Breast epithelium (tissue), 4 donors: Measurements from ENCODE around the gene RICTOR. TPM values are rescaled to one million over a fixed set of nuclear protein-coding genes. Genes with fewer than 3 reads are reported as not detected.

ENCODE experiments used
- DNase-seq, 2 donors: peaks; one replicate each; pipeline ENCODE4 v3.0.0-alpha.2; 2019; ENCODE audit warnings: low spot score in 2 of 2
- H3K27ac ChIP-seq, 2 donors: fragments of 200-600 bp; sonication (generic) in 1 of 2; one replicate each; pipeline ENCODE4 v1.5.1; 2016 to 2019; ENCODE audit warnings: mild to moderate bottlenecking in 1 of 2
- H3K27me3 ChIP-seq, 2 donors: fragments of 200-600 bp; sonication (generic) in 1 of 2; one replicate each; pipeline versions ENCODE4 v1.5.1 to v1.6.0; 2017 to 2019; ENCODE audit warnings: control low read depth in 1 of 2, mild to moderate bottlenecking in 1 of 2
- H3K36me3 ChIP-seq: fragments of 200-600 bp; one replicate; pipeline ENCODE4 v1.5.1; 2019
- H3K4me1 ChIP-seq, 2 donors: fragments of 200-600 bp; sonication (generic); one replicate each; pipeline ENCODE4 v1.5.1; 2016 to 2019; ENCODE audit warnings: control low read depth in 1 of 2
- H3K4me3 ChIP-seq, 3 donors: fragments of 200-600 bp; sonication (generic); 1 replicate in 2 of 3; 2 replicates in 1 of 3; pipeline ENCODE4 v1.5.1; 2016 to 2019; ENCODE audit warnings: mild to moderate bottlenecking in 3 of 3, moderate library complexity in 2 of 3
- H3K9me3 ChIP-seq, 2 donors: fragments of 200-600 bp; sonication (generic) in 1 of 2; one replicate each; pipeline ENCODE4 v1.5.1; 2016 to 2019; ENCODE audit warnings: control low read depth in 1 of 2
- POLR2A ChIP-seq: fragments of 450-650 bp; IDR thresholded peaks from one replicate; pipeline ENCODE4 v1.6.1; 2016; ENCODE audit warnings: antibody characterized with exemption, mild to moderate bottlenecking, moderate library complexity
- POLR2AphosphoS5 ChIP-seq, 3 donors: sonication (generic); formaldehyde crosslinking; IDR thresholded peaks; one replicate each; pipeline ENCODE4 v1.6.1; 2017; ENCODE audit warnings: antibody characterized with exemption in 3 of 3
- intact Hi-C: fragments of 100-400 bp; cut with DNase I; formaldehyde crosslinking; loops from one replicate; pipeline ENCODE4 v1.15.1; 2023; ENCODE audit warnings: low total_unique reads
- total RNA-seq, 3 donors: library from RNA; depleted of rRNA; stranded (reverse); fragments of >200 nt; gene quantifications; one replicate each; pipeline ENCODE4 v1.1.0, GENCODE V29; 2016
- TF ChIP-seq, protein P1 (sequence below), 3 donors: fragments of 450-650 bp; IDR thresholded peaks; one replicate each; pipeline ENCODE4 v1.5.1; 2016 to 2017; ENCODE audit warnings: antibody characterized with exemption in 3 of 3, mild to moderate bottlenecking in 3 of 3, moderate library complexity in 3 of 3

Gene RICTOR
- total RNA-seq, 3 donors from 2014 or later = 39.0 to 79.2 (median 58.7) TPM

DNA sequence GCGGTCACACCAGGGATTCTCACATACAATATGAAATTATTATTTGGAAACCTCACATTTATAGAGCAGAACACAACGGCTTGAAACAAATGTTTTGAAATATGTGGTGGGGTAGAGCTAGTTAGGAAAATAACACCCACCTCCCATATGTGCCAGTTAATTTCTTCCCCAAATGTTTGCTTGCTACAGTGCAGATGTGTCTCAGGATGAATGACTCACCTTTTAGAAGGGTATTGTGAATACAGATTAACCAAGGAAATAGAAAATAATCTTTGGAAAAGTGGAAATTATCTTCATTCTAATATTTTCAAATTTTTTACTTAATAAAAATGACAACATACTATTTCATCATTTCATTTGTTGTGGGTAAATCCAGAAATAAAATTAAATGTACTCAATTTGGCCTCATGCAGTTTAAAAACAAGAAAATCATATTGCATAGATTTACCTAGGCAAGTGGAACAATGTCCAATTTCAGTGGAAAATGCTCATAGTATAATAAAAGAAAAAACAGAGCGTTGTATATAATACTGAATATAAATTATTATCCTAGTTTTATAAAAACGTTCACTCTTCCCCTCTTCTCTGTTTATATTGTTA, 39.3 kb upstream of the RICTOR start:
- H3K27me3 ChIP-seq = no peaks in the 10 kb centered on the region
- intact Hi-C loops = no loop called here
- no peaks in the 10 kb centered on the region for H3K4me1 ChIP-seq
- no peak for TF ChIP-seq POLR2A
- TF ChIP-seq POLR2AphosphoS5 (IDR thresholded peaks at IDR 0.05) = no peak
- TF ChIP-seq, protein P1, sequence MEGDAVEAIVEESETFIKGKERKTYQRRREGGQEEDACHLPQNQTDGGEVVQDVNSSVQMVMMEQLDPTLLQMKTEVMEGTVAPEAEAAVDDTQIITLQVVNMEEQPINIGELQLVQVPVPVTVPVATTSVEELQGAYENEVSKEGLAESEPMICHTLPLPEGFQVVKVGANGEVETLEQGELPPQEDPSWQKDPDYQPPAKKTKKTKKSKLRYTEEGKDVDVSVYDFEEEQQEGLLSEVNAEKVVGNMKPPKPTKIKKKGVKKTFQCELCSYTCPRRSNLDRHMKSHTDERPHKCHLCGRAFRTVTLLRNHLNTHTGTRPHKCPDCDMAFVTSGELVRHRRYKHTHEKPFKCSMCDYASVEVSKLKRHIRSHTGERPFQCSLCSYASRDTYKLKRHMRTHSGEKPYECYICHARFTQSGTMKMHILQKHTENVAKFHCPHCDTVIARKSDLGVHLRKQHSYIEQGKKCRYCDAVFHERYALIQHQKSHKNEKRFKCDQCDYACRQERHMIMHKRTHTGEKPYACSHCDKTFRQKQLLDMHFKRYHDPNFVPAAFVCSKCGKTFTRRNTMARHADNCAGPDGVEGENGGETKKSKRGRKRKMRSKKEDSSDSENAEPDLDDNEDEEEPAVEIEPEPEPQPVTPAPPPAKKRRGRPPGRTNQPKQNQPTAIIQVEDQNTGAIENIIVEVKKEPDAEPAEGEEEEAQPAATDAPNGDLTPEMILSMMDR (IDR thresholded peaks at IDR 0.05) = no peak
- no peak for DNase-seq
- H3K27ac ChIP-seq = no peak overlapping the region
- H3K36me3 ChIP-seq = no peaks in the 10 kb centered on the region
- H3K4me3 ChIP-seq = no peak overlapping the region
- no peaks in the 10 kb centered on the region for H3K9me3 ChIP-seq

DNA sequence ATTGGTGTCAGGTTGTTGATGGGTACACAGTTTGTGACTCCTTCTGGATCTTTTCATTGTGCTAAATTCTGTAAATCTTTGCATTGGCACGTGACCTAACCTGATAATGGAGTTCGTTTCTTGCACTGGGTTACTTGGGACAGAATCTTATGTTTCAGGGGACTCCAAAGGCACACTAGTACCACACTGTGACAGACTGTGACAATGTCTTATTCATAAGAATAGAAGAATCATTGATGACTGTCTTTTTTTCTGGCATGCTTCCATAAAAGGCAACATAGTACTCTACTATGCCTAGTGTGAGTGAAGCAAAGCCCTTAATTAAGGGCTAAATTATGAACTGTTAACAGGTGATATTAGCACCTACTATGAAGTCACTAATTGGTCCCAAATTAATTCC, 35.4 kb upstream of the RICTOR start:
- H3K4me1 ChIP-seq = no peaks in the 10 kb centered on the region
- no peaks in the 10 kb centered on the region for H3K36me3 ChIP-seq
- DNase-seq = no peak
- no peak overlapping the region for H3K4me3 ChIP-seq
- H3K27me3 ChIP-seq = no peaks in the 10 kb centered on the region
- TF ChIP-seq POLR2AphosphoS5 (IDR thresholded peaks at IDR 0.05) (no peak), POLR2A (no peak)
- TF ChIP-seq, protein P1 (IDR thresholded peaks at IDR 0.05) = no peak
- intact Hi-C loops = no loop called here
- H3K9me3 ChIP-seq = no peaks in the 10 kb centered on the region
- no peak overlapping the region for H3K27ac ChIP-seq

GRCh38 chr5:39108987-39109386, 34.8 kb upstream of the RICTOR start:
- no peak for DNase-seq
- H3K27me3 ChIP-seq = no peaks in the 10 kb centered on the region
- no peaks in the 10 kb centered on the region for H3K36me3 ChIP-seq
- TF ChIP-seq POLR2A (no peak), POLR2AphosphoS5 (IDR thresholded peaks at IDR 0.05) (no peak)
- TF ChIP-seq, protein P1 (IDR thresholded peaks at IDR 0.05) = no peak
- no peak overlapping the region for H3K4me3 ChIP-seq
- no peaks in the 10 kb centered on the region for H3K9me3 ChIP-seq
- intact Hi-C loops = no loop called here
- no peaks in the 10 kb centered on the region for H3K4me1 ChIP-seq
- H3K27ac ChIP-seq = no peak overlapping the region

GRCh38 chr5:39107350-39107749, 33.2 kb upstream of the RICTOR start:
- no peak overlapping the region for H3K4me3 ChIP-seq
- no peaks in the 10 kb centered on the region for H3K4me1 ChIP-seq
- H3K9me3 ChIP-seq = no peaks in the 10 kb centered on the region
- no peaks in the 10 kb centered on the region for H3K27me3 ChIP-seq
- H3K27ac ChIP-seq = no peak overlapping the region
- DNase-seq = no peak
- intact Hi-C loops = no loop called here
- H3K36me3 ChIP-seq = no peaks in the 10 kb centered on the region
- no peak for TF ChIP-seq POLR2A
- TF ChIP-seq, protein P1 (IDR thresholded peaks at IDR 0.05) = no peak
- no peak for TF ChIP-seq POLR2AphosphoS5 (IDR thresholded peaks at IDR 0.05)

GRCh38 chr5:39106322-39106721, 32.1 kb upstream of the RICTOR start:
- no peak overlapping the region for H3K27ac ChIP-seq
- H3K9me3 ChIP-seq = no peaks in the 10 kb centered on the region
- intact Hi-C loops = no loop called here
- H3K4me1 ChIP-seq = no peaks in the 10 kb centered on the region
- no peaks in the 10 kb centered on the region for H3K36me3 ChIP-seq
- no peak for DNase-seq
- H3K4me3 ChIP-seq = no peak overlapping the region
- no peak for TF ChIP-seq POLR2A
- TF ChIP-seq, protein P1 (IDR thresholded peaks at IDR 0.05) = peak in 1 of 3 donors; percentile 8
- H3K27me3 ChIP-seq = no peaks in the 10 kb centered on the region
